NCI-H1105 treated with DMSO at 0.1 percent for 48 hours (cell line): Measurements from ENCODE around the gene CSNK2A2.

Source experiments
- DNase-seq: peaks from one replicate; lab custom pipeline; 2025; lab: John Stamatoyannopoulos, UW

Gene CSNK2A2

GRCh38 chr16:58138852-58139251, 59.1 kb downstream of the CSNK2A2 start:
- no peak for DNase-seq

- no peak for DNase-seq
These were observed 60.3 kb downstream of the CSNK2A2 start for GRCh38 chr16:58137581-58137980.

GRCh38 chr16:58129097-58129936, 68.6 kb downstream of the CSNK2A2 start, which contains the start of gene CFAP20:
Gene CFAP20, minus strand, starts transcription at chr16:58129381. Its CDS starts 266 bp downstream, at chr16:58129115.
- peak; percentile 97 for DNase-seq

GRCh38 chr16:58128711-58129096, 69.2 kb downstream of the CSNK2A2 start:
- DNase-seq, result no peak

- DNase-seq, result no peak
These were observed 69.7 kb downstream of the CSNK2A2 start for GRCh38 chr16:58128181-58128631.

GRCh38 chr16:58127634-58128033, 70.3 kb downstream of the CSNK2A2 start:
- no peak for DNase-seq

GRCh38 chr16:58127033-58127556, 70.8 kb downstream of the CSNK2A2 start:
- DNase-seq, result no peak

GRCh38 chr16:58126451-58126961, 71.4 kb downstream of the CSNK2A2 start:
- DNase-seq, result no peak

- no peak for DNase-seq
These were observed 72.0 kb downstream of the CSNK2A2 start for GRCh38 chr16:58125781-58126335.

GRCh38 chr16:58125041-58125440, 72.9 kb downstream of the CSNK2A2 start:
- no peak for DNase-seq

GRCh38 chr16:58124601-58124915, 73.3 kb downstream of the CSNK2A2 start:
- no peak for DNase-seq

GRCh38 chr16:58123896-58124600, 73.9 kb downstream of the CSNK2A2 start:
- DNase-seq, result no peak

GRCh38 chr16:58121132-58121531, 76.8 kb downstream of the CSNK2A2 start:
- no peak for DNase-seq

- no peak for DNase-seq
These were observed 77.7 kb downstream of the CSNK2A2 start for GRCh38 chr16:58120234-58120633.

- DNase-seq, result peak; percentile 44
These were observed 78.4 kb downstream of the CSNK2A2 start for GRCh38 chr16:58119509-58119845.

GRCh38 chr16:58118801-58119508, 79.0 kb downstream of the CSNK2A2 start:
- DNase-seq, result no peak

- no peak for DNase-seq
These were observed 81.4 kb downstream of the CSNK2A2 start for GRCh38 chr16:58116529-58116928.

GRCh38 chr16:58116081-58116480, 81.8 kb downstream of the CSNK2A2 start:
- DNase-seq, result no peak

GRCh38 chr16:58114827-58115825, 82.8 kb downstream of the CSNK2A2 start:
- DNase-seq, result no peak

GRCh38 chr16:58111302-58111627, 86.6 kb downstream of the CSNK2A2 start:
- DNase-seq, result no peak
